Cortex of kidney (tissue), 1 donor: ENCODE measurements around the gene SECISBP2.
"Not testable (repeated sequence)": the region's sequence is repeated elsewhere in the genome, so short reads cannot be mapped to it uniquely, and the experiment has no call there.

Experiments
- DNase-seq: peaks from one replicate; lab custom pipeline; 2025; lab: John Stamatoyannopoulos, UW

The SECISBP2 gene

DNA sequence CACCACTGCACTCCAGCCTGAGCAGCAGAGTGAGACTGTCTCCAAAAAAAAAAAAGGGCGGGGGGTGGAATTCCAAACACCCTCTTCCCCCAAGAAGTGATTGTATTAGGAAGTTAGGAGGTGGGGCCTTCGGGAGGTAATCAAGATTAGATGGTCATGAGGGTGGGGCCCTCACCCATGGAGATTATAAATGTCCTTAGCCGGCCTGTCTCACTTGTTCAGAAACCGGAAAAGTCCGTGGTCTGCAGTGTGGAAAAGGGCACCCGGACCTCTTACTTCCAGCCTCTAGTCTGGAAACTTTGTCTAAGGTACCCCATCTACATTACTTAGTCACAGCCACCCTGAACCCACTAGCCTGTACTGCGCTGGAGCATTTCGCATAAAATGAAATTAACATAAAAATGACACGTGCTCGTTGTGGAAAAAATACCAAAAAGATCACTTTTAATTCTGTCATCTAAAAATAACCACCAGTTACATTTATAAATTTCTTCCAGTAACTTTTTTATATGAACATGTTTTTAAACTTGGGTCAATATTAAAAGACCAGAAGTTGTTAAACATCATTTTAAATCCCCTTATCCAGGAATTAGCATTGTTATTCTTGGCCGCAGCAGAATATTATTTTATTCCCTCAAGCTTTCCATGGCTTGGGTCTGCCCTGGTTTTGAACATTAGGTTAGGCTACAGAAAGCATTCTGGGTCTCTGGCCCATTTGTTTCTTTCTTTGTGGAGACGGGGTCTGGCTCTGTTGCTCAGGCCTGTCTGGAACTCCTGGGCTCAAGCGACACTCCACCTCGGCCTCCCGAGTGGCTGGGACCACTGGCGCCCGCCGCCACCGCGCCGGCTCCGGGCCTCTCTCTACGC, 8.5 kb upstream of the SECISBP2 start:
- DNase-seq, result no peak

DNA sequence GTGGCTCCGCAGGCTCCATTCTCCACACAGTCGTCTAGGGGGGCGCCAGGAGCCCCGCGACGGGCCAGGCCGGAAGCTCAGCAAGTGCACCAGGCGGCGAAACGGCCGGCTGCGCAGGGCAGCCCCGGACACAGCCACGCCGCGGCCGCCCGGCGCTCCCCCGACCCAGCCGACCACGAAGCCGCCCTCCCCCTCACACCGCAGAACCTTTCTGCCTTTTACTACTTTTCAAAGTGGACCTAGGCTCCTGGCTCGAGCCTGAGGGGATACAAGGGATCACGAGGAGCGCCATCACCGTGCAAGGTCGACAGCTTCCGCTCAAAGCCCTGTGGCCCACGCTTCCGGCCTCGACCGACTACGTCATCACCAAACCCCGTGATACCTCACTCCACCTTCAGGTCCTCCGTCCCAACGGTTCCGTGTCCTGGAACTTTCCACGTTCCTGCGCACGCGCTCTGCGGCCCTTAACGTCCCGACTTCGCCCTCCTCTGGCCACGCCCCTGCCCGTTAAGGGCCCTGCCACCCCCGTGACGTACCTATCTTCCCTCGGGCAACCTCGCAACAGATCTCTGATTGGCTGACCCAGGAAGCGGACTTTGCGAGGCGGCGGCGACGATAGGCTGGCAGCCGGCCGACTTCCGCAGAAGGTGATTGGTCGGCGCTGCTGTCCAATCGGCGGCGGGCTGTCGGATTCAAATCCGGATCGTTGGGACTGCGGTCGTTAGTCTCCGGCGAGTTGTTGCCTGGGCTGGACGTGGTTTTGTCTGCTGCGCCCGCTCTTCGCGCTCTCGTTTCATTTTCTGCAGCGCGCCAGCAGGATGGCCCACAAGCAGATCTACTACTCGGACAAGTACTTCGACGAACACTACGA, 7.6 kb upstream of the SECISBP2 start, which contains the start of gene CKS2:
TSS of gene CKS2 (plus strand) at position 721 of the 871 bp plus-strand sequence. CDS start at position 819, 98 bp downstream.
- peak; percentile 97 for DNase-seq

DNA sequence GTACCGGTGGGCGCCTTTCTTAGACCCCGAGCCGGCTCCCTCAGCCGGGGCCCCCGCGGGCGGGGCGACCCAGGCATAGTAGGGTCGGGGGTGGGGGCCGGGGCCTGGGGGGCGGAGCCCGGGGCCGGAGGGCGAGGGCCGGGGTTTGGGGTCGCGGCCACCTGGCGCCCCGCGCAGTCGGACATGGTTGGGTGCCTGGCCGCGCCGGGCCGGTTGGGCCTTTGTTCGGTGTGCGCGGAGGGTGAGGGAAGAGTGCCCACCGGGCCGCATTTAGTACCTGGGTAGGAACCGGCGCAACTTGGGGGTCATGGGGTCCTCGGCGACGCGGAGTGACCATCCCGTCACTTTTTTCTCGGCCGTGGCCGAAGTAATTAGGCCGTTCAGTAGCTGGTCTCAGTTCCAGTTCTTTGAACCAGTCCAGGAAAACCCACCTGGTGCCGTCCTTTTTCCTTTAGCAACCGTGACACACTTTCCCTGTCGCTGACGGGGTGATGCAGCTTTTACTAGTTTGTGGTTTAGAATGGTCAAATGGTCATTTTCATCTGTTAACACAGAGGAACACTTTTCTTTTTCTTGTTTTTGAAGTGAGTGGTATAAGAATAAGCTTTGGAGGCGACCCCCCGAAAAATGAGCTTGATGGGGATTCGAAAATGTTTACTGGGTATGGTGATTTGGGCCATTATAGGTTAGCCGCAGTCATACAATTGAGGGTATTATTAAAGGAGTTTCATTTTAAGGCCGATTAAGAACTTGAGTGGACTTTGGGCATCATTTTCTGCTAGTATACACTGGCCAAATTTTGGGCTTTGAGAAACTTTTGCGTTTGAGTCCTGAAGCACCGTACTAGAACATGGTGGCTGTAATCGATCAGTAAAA, 6.7 kb upstream of the SECISBP2 start:
- no peak for DNase-seq

DNA sequence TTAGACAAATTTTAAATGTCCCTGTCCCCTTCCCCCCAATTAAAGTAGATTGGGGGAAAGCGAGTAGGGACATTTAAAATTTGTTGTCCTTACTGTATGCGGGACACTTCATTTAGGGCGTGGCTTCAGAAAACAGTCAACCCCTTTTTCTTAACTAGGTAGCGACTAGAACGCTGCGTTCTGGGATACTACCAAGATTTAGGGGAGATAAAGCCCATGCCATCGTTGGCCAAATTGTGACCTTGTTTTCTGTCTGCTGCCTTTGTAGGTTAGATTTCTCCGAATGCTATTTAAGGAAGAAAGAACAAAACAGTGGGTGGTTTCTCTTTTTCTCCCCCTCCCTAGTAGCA, 6.1 kb upstream of the SECISBP2 start:
- no peak for DNase-seq

DNA sequence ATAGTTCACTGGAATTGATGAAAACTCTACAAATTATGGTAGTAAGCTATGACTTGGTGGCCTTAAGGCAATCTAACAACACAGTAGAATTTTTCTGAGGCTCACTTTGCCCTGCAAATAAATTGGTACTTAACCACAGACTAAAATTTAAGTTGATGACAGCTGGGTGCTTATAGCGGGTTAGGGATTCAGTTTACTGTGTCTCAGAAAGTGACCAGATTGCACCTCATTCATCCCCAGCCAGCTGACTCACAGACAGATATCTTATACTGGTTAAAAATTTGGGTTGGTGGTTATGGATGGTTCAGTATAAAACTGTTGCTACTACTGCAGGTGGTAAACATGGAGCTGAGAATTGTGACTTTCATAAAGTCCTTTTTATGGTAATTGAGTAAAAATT, 4.5 kb upstream of the SECISBP2 start:
- no peak for DNase-seq

DNA sequence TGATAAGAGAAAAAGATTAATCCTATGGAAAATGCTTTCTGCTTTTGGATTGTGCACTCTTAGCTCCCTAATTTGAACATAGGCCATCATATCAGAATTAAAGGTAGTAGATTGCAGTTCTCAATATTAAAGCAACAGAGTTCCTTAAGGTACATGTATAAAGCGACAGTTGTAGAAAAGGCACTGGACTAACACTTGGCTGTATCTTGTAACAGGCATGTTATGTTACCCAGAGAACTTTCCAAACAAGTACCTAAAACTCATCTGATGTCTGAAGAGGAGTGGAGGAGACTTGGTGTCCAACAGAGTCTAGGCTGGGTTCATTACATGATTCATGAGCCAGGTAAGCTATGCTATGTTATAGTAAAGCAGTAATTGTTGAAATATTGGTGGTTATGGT, 3.3 kb upstream of the SECISBP2 start:
- no peak for DNase-seq

DNA sequence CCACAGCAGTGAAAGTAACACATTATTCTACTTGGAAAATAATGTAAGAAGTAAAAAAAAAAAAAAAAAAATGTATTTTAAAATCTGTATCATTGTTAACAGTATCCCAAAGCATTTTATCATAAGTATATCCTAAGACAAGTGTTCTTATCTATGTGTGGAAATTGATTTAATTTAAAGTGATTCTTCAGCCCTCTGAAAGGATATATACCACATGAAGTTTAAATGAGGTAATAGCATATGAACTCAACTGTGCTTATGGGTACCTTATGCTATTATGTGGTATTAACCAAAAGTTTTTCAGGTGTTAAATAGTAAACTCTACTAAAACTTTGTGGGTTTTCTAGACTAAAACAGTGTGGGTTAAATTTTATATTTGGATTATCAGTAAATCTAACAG, 2.8 kb upstream of the SECISBP2 start:
- no peak for DNase-seq

DNA sequence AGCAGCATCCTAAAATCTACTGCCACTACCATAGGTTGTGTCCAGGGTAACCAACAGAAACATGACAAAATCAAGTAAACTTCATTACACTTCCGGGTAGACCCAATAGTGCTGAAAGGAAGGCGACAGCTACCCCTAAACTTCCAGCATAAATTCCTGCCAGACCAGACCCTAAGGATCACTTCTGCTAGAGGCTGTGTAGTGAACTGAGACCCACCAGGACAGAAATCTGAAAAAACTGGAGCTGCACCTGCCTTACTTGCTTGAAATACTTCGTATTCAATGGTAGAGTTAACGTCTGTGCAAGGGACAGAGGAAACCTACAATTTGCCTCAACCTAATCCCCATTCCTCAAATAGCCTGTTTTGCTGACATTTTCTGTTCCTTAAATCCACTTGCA, 1.0 kb upstream of the SECISBP2 start:
- DNase-seq, result no peak

DNA sequence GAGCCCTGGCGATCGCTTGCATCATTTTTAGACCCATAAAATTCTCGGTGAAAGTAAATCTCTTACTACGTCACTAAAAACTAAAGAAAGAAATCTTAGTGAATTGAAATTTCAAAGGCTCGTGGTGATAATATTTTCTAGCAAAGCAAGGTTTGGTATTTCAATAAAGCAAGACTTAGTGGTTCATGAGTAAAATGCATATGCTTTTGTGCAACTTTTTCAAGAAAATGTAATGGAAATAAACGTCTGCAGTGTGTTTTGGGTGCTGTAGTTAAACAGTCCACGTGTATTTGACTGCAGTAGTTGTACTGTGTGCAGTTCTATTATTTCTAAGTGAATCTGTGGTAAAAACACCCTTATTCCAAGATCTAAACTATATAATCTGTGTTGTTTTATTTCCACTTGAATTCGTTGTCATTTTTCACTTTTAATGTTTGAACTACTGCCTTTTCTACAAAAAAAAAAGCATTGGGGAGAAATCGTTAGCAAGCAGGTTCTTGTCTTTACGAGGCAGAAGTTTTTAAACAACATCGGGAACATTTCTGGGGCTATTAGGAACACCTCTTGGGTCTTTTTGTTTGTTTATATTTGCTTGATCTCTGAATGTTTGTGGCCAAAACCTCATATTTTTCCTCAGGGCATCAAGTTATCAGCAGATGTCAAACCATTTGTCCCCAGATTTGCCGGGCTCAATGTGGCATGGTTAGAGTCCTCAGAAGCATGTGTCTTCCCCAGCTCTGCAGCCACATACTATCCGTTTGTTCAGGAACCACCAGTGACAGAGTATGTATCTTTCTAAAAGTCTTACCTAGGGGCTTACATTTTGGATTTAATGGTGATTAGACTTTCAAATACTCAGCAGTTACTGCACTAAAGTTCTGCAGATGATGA, 960 bp downstream of the SECISBP2 start:
- DNase-seq, result no peak

DNA sequence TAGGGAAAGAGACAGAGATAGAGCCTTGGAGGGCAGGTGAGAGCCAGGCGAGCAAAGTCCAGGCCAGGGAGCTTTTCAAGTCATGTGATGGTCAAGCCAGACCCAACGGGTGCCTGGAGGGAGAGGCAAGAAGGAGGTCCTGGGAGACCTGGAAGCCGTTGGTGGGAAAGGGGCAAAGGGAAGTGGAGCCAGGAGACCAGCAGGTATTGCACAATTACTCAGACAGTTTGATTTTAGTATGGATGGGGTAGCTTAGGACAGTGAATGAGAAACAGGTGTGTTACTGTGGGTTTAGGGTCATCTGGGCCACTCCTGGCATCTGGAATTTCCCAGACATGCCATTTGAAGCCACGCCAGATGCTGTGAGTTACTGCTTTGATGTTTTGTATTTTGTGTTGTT, 5.1 kb downstream of the SECISBP2 start:
- no peak for DNase-seq

DNA sequence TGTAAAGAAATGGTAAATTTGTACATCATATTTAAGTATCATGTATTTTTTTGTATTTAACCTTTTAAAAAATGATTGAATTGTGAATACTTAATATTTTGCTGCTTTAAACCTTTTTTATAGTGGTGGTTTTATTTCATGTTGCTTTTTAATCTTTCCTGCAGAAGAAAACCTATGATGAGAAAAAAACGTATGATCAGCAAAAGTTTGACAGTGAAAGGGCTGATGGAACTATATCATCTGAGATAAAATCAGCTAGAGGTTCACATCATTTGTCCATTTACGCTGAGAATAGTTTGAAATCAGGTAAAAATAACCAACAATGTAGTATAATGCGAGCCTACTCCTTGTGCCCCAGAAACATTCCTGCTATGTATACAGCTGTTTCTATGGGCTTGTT, 7.4 kb downstream of the SECISBP2 start:
- no peak for DNase-seq

DNA sequence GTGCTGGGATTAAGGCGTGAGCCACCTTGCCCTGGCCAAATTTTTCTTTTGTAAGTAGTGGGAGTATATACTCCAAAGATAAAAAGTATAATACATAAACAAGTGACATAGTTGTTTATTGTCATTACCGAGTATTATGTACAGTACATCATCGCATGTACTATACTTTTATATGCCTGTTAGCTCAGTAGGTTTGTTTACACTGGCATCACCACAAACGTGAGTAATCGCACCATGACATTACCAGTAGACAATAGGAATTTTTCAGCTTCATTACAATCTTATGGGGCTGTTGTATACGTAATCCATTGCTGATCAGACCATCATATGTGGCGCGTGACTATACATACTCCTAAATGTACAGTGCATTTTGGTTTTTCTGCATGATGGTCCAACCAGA, 9.8 kb downstream of the SECISBP2 start:
- DNase-seq, result no peak

DNA sequence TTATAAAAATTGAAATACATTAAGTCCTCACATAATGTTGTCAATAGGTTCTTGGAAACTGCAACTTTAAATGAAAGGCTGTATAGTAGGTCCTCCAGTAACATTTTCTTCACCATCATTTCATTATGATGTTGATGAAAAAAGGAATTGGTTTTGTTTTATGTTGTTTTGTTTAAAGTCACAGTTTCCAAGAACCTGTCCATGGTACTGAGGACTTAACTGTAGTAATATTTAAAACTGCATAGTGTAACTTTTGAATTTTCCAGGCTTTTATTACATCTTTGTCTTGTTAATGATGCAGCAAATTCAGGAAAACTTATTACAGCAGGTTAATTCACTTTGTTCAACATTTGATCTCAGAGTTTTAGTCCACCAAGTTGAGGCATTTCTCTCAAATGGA, 11.6 kb downstream of the SECISBP2 start:
- DNase-seq, result no peak

DNA sequence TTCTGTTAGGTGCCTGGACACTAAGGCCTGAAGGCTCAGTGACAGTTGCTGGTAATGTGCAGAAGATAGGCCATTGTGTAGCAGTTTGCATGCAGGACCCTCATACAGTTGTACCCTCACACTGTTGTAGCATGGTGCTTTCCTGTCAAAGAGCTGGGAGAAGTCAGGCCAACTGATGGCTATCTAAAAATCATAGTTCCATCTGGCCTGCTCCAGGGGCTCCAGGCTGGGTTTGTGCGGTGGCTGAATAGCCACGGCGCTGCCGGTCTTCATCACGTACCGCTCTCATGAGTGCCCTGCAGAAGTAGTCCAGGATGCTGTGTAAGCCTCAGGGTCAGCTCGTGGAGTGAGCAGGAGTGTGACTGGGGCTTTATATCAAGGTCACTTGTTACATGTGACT, 12.2 kb downstream of the SECISBP2 start:
- no peak for DNase-seq

DNA sequence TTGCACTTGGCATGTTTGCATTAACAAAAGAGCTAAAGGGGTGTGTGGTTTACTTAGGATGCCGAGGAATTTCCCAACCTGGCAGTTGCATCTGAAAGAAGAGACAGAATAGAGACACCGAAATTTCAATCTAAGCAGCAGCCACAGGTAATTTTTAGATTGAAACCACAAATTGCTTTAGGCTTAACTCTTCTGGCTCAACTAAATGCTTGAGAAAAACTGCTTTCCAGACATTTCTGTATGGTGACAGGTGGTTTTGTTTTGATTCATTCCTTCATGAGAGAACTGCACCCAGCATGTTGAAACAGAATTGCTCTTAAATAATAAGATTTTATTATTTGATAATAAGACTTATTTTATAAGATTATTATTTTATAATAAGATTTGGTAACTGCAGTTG, 21.5 kb downstream of the SECISBP2 start:
- DNase-seq, result no peak

DNA sequence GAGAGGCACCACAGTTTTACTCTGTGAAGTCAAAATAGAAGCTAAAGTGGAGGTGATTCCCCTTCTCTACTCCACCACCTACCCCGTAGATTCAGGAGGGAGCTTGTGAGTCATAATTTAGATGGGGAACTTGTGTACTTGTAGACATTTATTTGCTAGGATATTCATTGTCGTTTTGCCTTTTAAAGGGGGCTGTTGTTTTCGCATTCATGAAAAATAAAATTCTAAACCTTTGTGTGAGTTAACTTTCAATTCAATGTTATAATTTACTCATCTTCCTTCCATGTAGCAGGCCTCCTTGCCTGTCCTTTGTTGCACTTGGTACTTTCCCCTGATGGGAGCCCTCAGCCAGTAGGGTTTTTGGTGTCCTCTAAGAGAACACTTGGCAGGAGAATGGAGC, 22.0 kb downstream of the SECISBP2 start:
- no peak for DNase-seq

DNA sequence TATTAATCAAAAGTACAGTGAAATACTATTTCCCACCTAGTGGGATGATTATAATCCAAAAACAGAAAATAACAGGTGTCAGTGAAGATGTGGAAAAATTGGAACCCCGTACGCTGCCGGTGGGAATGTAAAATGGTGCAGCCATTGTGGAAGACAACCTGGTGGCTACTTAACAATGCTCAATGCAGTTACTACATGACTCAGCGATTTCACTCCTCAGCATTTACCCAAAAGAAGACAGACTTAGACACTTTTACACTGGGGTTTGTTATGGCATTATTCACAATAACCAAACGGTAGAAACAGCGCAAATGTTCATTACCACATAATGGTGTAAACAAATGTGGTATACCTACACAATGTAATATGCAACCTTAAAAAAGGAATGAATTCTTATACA, 23.9 kb downstream of the SECISBP2 start:
- no peak for DNase-seq

DNA sequence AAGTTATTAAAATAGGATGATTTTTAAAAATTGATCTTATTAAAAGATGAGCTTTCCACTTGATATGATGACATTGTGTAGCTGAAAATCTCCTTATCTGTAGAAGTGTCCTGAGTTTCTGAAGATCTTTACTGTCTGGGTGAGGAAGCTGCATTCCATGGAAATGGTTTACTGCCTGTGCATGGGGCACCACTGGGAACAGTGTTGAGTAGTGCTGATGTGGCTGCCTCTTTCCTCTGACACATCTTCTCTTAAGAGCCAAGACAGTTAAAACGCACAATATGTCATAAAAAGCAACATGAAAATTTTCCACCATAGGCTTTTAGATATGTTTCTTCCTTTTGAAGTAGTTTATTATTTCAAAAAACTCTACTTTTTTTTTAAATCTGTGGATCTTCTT, 24.6 kb downstream of the SECISBP2 start:
- DNase-seq, result no peak

DNA sequence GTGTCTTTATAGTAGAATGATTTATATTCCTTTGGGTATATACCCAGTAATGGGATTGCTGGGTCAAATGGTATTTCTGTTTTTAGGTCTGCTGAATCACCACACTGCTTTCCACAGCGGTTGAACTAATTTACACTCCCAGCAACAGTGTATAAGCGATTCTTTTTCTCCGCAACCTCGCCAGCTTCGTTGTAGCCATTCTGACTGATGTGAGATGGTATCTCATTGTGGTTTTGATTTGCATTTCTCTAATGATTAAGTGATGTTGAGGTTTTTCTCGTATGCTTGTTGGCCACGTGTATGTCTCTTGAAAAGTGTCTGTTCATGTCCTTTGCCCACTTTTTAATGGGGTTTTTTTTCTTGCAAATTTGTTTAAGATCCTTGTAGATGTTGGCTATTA, 25.5 kb downstream of the SECISBP2 start:
- not testable (repeated sequence) for DNase-seq

DNA sequence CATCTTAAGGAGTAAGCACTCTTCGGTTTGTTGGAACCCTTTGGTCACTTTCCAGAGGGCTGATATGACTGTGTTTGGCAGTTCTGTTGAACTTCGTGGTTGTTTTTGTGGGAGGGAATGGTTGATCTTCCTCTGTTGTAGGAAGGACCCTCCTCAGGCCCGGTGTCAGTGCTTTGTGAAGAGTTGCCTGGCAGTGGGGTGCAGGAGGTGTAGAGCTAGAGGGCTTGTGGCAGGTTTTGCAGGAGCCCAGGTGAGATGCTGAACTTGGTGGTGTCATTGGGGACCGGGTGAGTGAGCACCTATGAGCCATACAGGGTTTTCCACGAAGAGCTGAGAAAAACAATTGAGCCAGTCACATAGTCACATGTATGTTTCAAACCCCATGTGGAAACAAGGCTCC, 27.2 kb downstream of the SECISBP2 start:
- DNase-seq, result no peak

DNA sequence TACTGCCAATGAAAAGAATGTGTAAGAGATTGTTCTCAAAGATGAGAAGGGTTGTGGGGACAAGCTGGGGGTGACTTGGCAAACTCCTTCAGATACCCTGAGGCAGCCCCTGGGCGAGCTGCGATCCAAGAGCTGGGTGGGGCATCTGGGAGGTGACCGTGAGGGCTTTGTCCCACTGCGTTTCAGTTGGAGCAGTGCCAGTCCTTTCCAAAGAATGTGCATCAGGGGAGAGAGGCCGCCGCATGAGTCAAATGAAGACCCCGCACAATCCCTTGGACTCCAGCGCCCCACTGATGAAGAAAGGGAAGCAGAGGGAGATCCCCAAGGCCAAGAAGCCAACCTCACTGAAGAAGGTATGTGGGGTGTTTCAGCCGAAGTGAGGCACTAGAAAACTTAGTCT, 28.4 kb downstream of the SECISBP2 start:
- no peak for DNase-seq
